Duodenal mucosa (tissue), 2 donors: ENCODE data around the gene C5AR1.
"Not testable (repeated sequence)": the region's sequence is repeated elsewhere in the genome, so short reads cannot be mapped to it uniquely, and the experiment has no call there.

Experiments
- H3K27ac ChIP-seq: one replicate; pipeline ENCODE4 v1.7.0; 2013; ENCODE audit warnings: low read depth, low read length
- H3K27me3 ChIP-seq, 2 donors: one replicate each; pipeline ENCODE4 v1.7.0; 2013; ENCODE audit warnings: low read length in 2 of 2, control low read depth in 1 of 2; ENCODE audit not compliant: insufficient read depth in 2 of 2, control insufficient read depth in 1 of 2
- H3K36me3 ChIP-seq, 2 donors: one replicate each; pipeline ENCODE4 v1.7.0; 2013; ENCODE audit warnings: low read length in 2 of 2, control low read depth in 1 of 2; ENCODE audit not compliant: insufficient read depth in 2 of 2, control insufficient read depth in 1 of 2
- H3K4me1 ChIP-seq, 2 donors: one replicate each; pipeline ENCODE4 v1.7.0; 2013; ENCODE audit warnings: low read length in 2 of 2, control low read depth in 1 of 2; ENCODE audit not compliant: insufficient read depth in 2 of 2, control insufficient read depth in 1 of 2
- H3K4me3 ChIP-seq, 2 donors: one replicate each; pipeline ENCODE4 v1.7.0; 2013; ENCODE audit warnings: low read length in 2 of 2, low read depth in 1 of 2
- H3K9ac ChIP-seq, 2 donors: one replicate each; pipeline ENCODE4 v1.7.0; 2013; ENCODE audit warnings: low read length in 2 of 2, low read depth in 1 of 2
- H3K9me3 ChIP-seq, 2 donors: one replicate each; pipeline ENCODE4 v1.7.0; 2013; ENCODE audit warnings: low read length in 2 of 2, control low read depth in 1 of 2; ENCODE audit not compliant: control insufficient read depth in 1 of 2

Gene C5AR1

DNA sequence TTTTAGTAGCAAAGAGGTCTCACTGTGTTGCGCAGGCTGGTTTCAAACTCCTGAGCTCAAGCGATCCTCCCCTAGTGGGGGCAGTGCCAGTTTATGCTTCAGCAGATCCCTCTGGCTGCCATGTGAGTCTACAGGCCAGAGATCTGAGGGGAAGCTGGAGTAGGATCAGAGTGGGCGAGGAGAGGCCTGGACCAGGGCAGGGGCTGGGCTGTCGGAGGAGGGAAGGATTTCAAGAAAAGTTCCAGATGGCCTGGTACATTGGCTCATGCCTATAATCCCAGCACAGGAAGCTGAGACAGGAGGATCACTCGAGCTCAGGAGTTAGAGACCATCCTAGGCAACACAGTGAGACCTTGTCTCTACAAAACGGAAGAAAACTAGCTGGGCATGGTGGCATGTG, 49.3 kb downstream of the C5AR1 start:
- H3K27me3 ChIP-seq = no peaks in the 10 kb centered on the region
- H3K9ac ChIP-seq = no peak overlapping the region
- H3K4me3 ChIP-seq = no peak overlapping the region
- no peaks in the 10 kb centered on the region for H3K9me3 ChIP-seq
- no peak overlapping the region for H3K27ac ChIP-seq
- H3K36me3 ChIP-seq = peaks cover 42 to 88% of the 10 kb centered on the region in 2 donors
- no peaks in the 10 kb centered on the region for H3K4me1 ChIP-seq

GRCh38 chr19:47362321-47362720, 52.7 kb downstream of the C5AR1 start:
- Histone ChIP-seq H3K4me3 (no peak overlapping the region), H3K27ac (no peak overlapping the region), H3K9me3 (no peaks in the 10 kb centered on the region), H3K4me1 (no peaks in the 10 kb centered on the region), H3K27me3 (no peaks in the 10 kb centered on the region), H3K9ac (no peak overlapping the region), H3K36me3 (peaks cover 26 to 68% of the 10 kb centered on the region in 2 donors)

DNA sequence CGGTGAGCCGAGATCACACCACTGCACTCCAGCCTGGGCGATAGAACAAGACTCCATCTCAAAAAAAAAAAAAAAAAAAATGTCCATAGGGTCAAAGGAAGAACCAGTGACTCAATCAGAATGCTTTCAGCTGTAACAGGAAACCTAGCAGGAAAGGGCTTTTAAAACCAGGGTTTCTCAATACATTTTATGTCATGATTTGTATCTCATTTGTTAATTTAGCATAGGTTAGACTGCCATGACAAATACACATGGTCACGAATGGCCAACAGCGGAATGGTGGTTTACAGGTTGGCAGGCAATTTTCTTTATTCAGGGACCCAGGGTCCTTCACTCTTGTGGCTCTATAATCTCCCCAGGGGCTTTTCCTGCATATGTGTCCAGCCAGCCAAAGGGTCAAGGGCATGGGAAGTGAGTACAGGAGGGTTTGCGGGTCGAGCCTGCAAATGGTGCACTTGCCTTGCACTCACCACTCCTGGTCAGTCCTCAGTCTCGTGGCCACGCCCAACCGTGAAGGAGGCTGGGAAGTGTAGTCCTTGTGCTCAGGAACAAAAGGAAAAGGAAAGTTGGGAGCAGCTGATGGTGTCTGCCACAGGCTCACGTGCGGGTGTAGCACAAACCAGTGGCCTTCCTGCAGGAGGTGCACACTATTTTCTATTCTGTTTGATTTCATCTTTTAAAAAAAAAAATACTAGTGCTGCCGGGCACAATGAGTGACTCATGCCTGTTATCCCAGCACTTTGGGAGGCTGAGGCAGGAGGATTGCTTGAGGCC, 54.3 kb downstream of the C5AR1 start:
- no peak overlapping the region for H3K9ac ChIP-seq
- H3K36me3 ChIP-seq = peaks cover 12 to 56% of the 10 kb centered on the region in 2 donors
- no peaks in the 10 kb centered on the region for H3K27me3 ChIP-seq
- H3K4me1 ChIP-seq = no peaks in the 10 kb centered on the region
- H3K4me3 ChIP-seq = no peak overlapping the region
- no peak overlapping the region for H3K27ac ChIP-seq
- H3K9me3 ChIP-seq = no peaks in the 10 kb centered on the region

DNA sequence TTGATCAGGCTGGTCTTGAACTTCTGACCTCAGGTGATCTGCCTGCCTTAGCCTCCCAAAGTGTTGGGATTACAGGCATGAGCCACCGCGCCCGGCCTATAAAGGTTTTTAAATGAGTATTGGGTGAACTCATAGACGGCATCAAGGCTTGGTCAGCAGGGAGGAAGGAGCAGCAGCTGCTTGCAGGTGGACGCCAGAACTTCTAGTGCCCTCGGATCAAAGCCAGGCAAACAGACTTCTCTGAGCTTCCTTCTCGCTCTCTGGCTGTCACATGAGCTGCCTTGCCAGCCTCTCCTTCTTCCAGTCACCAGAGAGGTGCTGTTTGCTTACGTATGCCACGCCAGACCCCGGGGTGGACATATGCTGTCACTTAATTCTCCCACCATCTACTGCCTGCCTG, 55.8 kb downstream of the C5AR1 start:
- not testable (repeated sequence) for H3K4me1 ChIP-seq, H3K27me3 ChIP-seq, H3K9ac ChIP-seq, H3K27ac ChIP-seq, H3K9me3 ChIP-seq, H3K4me3 ChIP-seq
- peaks cover 17 to 57% of the 10 kb centered on the region in 2 donors for H3K36me3 ChIP-seq

DNA sequence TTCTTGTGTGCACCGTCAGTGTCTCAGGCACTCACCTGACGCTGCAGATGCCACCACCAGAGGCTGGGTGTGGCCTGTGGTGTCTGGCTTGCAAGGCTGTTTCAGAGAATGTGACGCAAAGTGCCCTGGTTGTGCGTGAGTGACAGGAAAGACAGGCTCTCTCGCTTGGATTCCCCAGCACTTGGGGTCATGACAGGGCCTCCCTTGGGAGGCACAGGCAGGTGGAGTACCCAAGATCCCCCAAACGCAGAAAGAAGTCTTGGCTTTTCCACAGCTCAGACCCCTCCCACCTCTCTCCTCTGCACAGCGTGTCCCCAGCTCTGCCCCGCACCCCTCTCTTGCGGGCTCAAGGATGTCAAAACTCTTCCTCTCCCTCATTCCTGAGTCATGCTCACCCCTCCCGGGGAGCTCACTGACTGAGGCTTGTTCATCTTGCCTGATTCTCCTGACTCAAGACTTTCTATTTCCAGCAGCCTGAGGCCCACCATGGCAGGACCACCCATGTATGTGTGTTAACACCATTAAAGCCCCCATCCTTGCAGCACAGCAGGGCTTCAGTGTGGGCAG, 60.5 kb downstream of the C5AR1 start:
- Histone ChIP-seq H3K4me1 (no peaks in the 10 kb centered on the region), H3K9me3 (no peaks in the 10 kb centered on the region), H3K27me3 (no peaks in the 10 kb centered on the region), H3K9ac (no peak overlapping the region), H3K4me3 (no peak overlapping the region), H3K36me3 (peaks cover 30 to 67% of the 10 kb centered on the region in 2 donors), H3K27ac (no peak overlapping the region)

- H3K27ac ChIP-seq = no peak overlapping the region
- no peak overlapping the region for H3K9ac ChIP-seq
- peaks cover 33 to 75% of the 10 kb centered on the region in 2 donors for H3K36me3 ChIP-seq
These were observed 61.6 kb downstream of the C5AR1 start for GRCh38 chr19:47371261-47371660.

More at GRCh38 chr19:47371261-47371660, 61.6 kb downstream of the C5AR1 start:
- Histone ChIP-seq H3K4me1 (no peaks in the 10 kb centered on the region), H3K9me3 (no peaks in the 10 kb centered on the region), H3K27me3 (no peaks in the 10 kb centered on the region), H3K4me3 (no peak overlapping the region)
